Skeletal muscle cell (primary cell): ENCODE data around the gene CD46.

Source experiments
- DNase-seq: peaks from one replicate; pipeline ENCODE4 v3.0.0-alpha.2; 2010; ENCODE audit warnings: low read depth
- H3K4me3 ChIP-seq: 2 replicates; pipeline ENCODE4 v1.5.1; 2011; ENCODE audit warnings: low read depth, mild to moderate bottlenecking, control low read depth, low read length, moderate library complexity

Gene CD46

GRCh38 chr1:207810606-207811295 lies 58.9 kb downstream of the CD46 start:
- no peak for DNase-seq
- no peak overlapping the region for H3K4me3 ChIP-seq

DNA sequence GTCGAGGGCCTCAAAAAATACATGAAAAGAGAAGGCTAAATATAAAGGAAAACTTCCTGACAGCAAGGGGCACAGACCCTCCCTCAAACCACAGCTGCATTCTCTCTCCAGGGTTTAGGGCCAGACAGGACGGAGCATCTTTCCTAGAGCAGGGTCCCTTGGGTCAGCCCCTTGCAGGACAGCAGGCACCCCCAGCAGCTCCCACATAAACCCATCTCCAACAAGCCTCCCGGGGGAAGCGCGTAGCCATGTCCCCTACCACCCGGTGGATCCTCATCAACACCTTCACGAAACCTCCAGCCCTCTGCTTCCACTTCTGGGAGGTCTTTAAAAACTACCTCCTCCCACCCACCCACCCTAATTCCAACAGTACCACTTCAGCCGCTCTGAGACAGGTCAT lies 59.5 kb downstream of the CD46 start:
- H3K4me3 ChIP-seq: no peak overlapping the region
- DNase-seq: no peak

- no peak overlapping the region for H3K4me3 ChIP-seq
Measured at GRCh38 chr1:207811920-207812720, 60.3 kb downstream of the CD46 start.

GRCh38 chr1:207812778-207813511 lies 61.1 kb downstream of the CD46 start:
- no peak for DNase-seq
- H3K4me3 ChIP-seq: no peak overlapping the region

More at GRCh38 chr1:207811920-207812720, 60.3 kb downstream of the CD46 start:
- DNase-seq: no peak

DNA sequence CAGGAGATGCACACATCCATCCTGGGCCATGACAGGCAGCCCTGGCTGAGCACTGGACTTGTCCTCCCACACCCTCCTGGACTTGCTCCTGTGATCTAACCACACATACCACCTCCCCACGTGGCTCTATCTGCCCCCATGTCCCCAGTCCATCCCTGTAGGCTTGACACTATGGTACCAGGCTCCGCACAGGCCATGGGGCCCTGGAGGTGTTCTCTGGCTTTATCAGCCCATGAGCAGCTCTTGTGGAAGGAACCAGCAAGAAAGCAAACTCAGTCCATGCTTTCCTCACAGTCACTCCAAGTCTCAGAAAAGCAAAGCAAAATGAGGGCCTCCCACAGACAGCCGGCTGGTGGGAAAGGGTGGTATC lies 61.6 kb downstream of the CD46 start:
- DNase-seq: no peak
- no peak overlapping the region for H3K4me3 ChIP-seq

GRCh38 chr1:207813946-207814345 lies 62.1 kb downstream of the CD46 start:
- no peak overlapping the region for H3K4me3 ChIP-seq
- DNase-seq: no peak

GRCh38 chr1:207814469-207814868 lies 62.6 kb downstream of the CD46 start:
- no peak overlapping the region for H3K4me3 ChIP-seq
- DNase-seq: no peak

GRCh38 chr1:207815466-207815865 lies 63.6 kb downstream of the CD46 start:
- DNase-seq: no peak
- H3K4me3 ChIP-seq: no peak overlapping the region

DNA sequence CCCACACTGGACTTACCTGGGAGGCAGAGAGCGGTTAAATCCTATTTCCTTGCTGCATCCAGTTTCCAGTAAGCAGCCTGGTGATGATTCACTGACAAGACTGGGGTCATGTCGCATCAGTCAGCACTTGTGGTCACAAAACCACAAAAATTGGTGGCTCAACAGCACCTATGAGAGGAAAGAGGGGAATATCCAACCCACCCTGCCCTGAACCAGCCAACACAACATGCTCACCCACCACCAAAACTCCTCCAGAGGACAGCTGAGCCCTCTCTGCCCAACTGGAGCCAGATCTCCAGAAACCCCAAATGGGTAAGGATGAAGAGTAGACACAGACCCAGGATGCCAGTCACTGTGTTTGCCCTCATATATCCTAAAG lies 64.0 kb downstream of the CD46 start:
- DNase-seq: no peak
- H3K4me3 ChIP-seq: no peak overlapping the region

- DNase-seq: no peak
- no peak overlapping the region for H3K4me3 ChIP-seq
Measured at GRCh38 chr1:207817166-207817565, 65.3 kb downstream of the CD46 start.

GRCh38 chr1:207817778-207818751 lies 66.2 kb downstream of the CD46 start:
- no peak overlapping the region for H3K4me3 ChIP-seq
- no peak for DNase-seq

DNA sequence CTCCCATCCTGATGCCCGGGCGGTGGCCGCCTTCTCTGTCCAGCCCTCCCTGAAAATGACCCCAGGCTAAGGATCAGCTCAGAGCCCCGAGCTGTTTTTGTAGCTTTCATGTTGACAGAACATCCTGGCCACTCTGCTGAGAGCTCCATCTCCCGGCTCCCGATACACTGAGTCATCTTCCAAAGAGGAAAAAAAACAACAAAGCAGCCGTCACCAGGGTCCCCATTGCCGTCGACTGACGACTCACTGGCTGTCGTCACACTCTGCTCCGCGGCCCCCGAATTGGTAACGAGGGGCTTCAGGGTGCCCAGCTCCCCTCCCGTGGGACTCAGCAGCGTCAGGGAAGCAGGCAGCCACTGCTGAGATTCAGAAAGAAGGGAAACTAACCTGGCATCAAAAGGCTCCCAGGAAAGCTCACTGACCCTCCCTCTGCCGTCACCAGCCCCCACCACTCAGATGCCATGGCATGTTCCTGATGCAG lies 67.2 kb downstream of the CD46 start:
- H3K4me3 ChIP-seq: peak overlapping the region; percentile 7
- DNase-seq: peak; percentile 39

DNA sequence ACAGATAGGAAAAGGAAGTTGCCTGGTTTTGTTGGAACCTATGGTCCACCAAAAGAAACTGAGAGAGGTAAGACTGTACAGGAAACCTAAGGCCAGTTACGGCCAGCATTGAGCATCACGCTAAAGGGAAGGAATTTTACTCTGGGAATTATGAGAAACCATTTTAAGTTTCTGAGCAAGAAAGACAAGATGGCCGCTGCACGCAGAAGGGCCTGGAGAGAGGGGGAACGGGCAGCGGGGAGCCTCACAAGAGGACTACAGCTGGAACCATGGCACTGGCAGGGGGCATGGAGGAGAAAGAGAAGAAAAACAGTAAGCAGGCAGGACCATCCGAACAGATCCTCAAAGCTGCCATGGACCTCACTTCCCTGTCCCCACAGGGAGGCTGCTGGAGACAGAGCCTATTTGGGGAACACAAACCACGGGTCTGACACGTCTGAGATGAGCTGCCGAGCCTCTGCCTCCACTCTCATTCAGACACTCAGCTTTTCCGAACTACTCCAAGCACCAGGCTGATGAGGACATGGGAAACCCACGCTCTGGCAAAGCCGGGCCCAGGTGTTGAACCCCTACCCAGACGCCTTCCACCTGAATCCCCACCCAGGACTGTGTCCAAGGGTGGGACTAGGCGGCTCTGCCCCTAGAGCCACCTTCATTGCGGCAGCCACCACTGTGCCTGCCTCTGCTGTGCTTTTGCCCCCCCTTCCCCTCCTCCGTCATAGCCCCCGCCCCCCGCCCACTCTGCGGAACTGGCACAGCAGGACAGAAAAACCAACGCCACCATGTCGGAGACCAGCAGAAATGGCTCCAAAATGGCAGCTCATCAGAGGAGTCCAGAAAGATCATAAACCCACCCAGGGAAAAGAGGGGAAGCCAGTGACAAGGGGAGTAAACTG lies 69.0 kb downstream of the CD46 start:
- no peak overlapping the region for H3K4me3 ChIP-seq

GRCh38 chr1:207821464-207822045 lies 69.7 kb downstream of the CD46 start:
- H3K4me3 ChIP-seq: no peak overlapping the region
- DNase-seq: no peak

More for the DNA sequence above, 69.0 kb downstream of the CD46 start:
- DNase-seq: no peak

GRCh38 chr1:207822124-207822601 lies 70.3 kb downstream of the CD46 start:
- no peak overlapping the region for H3K4me3 ChIP-seq

DNA sequence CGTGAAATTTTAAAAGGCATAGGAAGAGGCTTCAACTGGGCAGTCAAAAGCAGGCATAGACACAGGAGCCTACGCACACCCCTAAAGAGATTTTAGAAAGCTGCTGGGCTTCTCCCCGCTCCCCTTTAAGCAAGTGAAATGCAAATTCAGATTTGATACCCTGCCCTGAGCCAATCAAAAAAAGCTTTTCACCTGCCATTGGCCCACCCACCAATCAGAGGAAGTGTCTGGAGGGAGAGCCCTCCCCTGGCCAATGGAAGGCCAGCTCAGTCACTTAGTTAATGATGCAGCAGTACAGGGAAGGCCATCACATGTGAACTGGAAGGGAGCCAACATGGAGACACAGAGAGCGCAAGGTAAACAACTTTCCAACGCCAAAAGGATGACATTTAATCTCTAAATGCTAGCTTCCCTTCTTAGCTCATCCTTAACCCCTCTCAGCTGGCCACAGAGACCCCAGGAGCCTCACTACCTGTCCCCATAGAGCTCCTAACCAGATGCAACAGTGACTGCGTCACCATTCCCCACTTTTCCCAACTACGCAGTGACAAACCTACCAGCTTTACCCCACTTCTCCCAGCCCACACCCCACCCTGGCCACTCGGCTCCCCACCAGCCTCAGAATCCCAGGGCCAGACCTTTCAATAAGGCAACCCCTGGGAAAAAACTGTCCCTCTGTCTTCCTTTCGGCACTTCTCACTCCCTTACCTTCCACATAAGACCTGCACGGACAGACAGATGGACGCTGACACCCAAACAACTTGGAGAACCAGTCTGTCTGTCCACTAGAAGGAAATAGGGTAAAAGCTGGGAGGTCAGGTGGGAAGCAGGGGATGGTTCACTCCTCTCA lies 71.0 kb downstream of the CD46 start:
- no peak for DNase-seq
- H3K4me3 ChIP-seq: no peak overlapping the region

More at GRCh38 chr1:207822124-207822601, 70.3 kb downstream of the CD46 start:
- DNase-seq: no peak

GRCh38 chr1:207823531-207823879 lies 71.7 kb downstream of the CD46 start:
- no peak overlapping the region for H3K4me3 ChIP-seq
- no peak for DNase-seq
